HG03280 (cell line): Measurements from ENCODE around the gene GRM1.

ENCODE experiments used
- ATAC-seq: cut with Tn5 transposase; IDR thresholded peaks from one replicate; pipeline ENCODE4 v1.9.1; 2021; ENCODE audit warnings: mild to moderate bottlenecking, moderate library complexity; ENCODE audit not compliant: unreplicated experiment

The GRM1 gene

GRCh38 chr6:146434732-146435390 is 406.0 kb downstream of the GRM1 start:
- ATAC-seq = no peak

GRCh38 chr6:146441907-146442306 is 413.0 kb downstream of the GRM1 start:
- ATAC-seq = no peak

GRCh38 chr6:146444189-146444588 is 415.3 kb downstream of the GRM1 start:
- no peak for ATAC-seq

- ATAC-seq = no peak
Measured at GRCh38 chr6:146445233-146445632, 416.4 kb downstream of the GRM1 start.

- ATAC-seq = no peak
Measured at GRCh38 chr6:146456886-146457285, 428.0 kb downstream of the GRM1 start.

- no peak for ATAC-seq
Measured at GRCh38 chr6:146460941-146461340, 432.1 kb downstream of the GRM1 start.

GRCh38 chr6:146470091-146470770 is 441.4 kb downstream of the GRM1 start:
- no peak for ATAC-seq

- no peak for ATAC-seq
Measured at GRCh38 chr6:146472918-146473317, 444.1 kb downstream of the GRM1 start.

- no peak for ATAC-seq
Measured at GRCh38 chr6:146481527-146481926, 452.7 kb downstream of the GRM1 start.

- ATAC-seq = no peak
Measured at GRCh38 chr6:146484411-146484810, 455.5 kb downstream of the GRM1 start.
